GM03348 (cell line): Measurements from ENCODE around the gene CATSPERZ.

Experiments
- DNase-seq: peaks from one replicate; pipeline ENCODE4 v3.0.0; 2012; ENCODE audit warnings: low spot score

Gene CATSPERZ

GRCh38 chr11:64285885-64286800 lies 14.0 kb upstream of the CATSPERZ start:
- DNase-seq = no peak

GRCh38 chr11:64286801-64287159 lies 13.4 kb upstream of the CATSPERZ start:
- DNase-seq = no peak

GRCh38 chr11:64287676-64288352 lies 12.3 kb upstream of the CATSPERZ start:
- DNase-seq = no peak

- DNase-seq = no peak
These were observed 11.8 kb upstream of the CATSPERZ start for GRCh38 chr11:64288353-64288750.

- DNase-seq = no peak
These were observed 11.1 kb upstream of the CATSPERZ start for GRCh38 chr11:64289002-64289564.

- DNase-seq = no peak
These were observed 9.6 kb upstream of the CATSPERZ start for GRCh38 chr11:64290352-64291261.

- DNase-seq = no peak
These were observed 8.9 kb upstream of the CATSPERZ start, which contains the start of gene KCNK4 for GRCh38 chr11:64291262-64291751. Gene KCNK4 (plus strand): TSS chr11:64291302. CDS start chr11:64293019, 1,717 bp downstream.

GRCh38 chr11:64291752-64292459 lies 8.3 kb upstream of the CATSPERZ start:
- no peak for DNase-seq

GRCh38 chr11:64292460-64293254 lies 7.5 kb upstream of the CATSPERZ start:
- DNase-seq = no peak

- peak; percentile 43 for DNase-seq
These were observed 5.4 kb upstream of the CATSPERZ start for GRCh38 chr11:64294774-64295173.

- DNase-seq = no peak
These were observed 4.4 kb upstream of the CATSPERZ start for GRCh38 chr11:64295760-64296159.

- no peak for DNase-seq
These were observed 3.9 kb upstream of the CATSPERZ start for GRCh38 chr11:64296236-64296635.

- no peak for DNase-seq
These were observed 3.1 kb upstream of the CATSPERZ start for GRCh38 chr11:64296830-64297698.

- DNase-seq = no peak
These were observed 2.3 kb upstream of the CATSPERZ start for GRCh38 chr11:64297699-64298358.

GRCh38 chr11:64298966-64299846 lies 952 bp upstream of the CATSPERZ start:
- DNase-seq = peak; percentile 58

- DNase-seq = no peak
These were observed 3.2 kb downstream of the CATSPERZ start for GRCh38 chr11:64303109-64304031.

GRCh38 chr11:64304032-64304315 lies 3.8 kb downstream of the CATSPERZ start:
- no peak for DNase-seq
